ENCODE measurements around the gene TOX2.
A peak's percentile ranks its signal among the peaks of the same experiment; 100 is the strongest.

TOX2 gene, protein sequence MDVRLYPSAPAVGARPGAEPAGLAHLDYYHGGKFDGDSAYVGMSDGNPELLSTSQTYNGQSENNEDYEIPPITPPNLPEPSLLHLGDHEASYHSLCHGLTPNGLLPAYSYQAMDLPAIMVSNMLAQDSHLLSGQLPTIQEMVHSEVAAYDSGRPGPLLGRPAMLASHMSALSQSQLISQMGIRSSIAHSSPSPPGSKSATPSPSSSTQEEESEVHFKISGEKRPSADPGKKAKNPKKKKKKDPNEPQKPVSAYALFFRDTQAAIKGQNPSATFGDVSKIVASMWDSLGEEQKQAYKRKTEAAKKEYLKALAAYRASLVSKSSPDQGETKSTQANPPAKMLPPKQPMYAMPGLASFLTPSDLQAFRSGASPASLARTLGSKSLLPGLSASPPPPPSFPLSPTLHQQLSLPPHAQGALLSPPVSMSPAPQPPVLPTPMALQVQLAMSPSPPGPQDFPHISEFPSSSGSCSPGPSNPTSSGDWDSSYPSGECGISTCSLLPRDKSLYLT

DNA sequence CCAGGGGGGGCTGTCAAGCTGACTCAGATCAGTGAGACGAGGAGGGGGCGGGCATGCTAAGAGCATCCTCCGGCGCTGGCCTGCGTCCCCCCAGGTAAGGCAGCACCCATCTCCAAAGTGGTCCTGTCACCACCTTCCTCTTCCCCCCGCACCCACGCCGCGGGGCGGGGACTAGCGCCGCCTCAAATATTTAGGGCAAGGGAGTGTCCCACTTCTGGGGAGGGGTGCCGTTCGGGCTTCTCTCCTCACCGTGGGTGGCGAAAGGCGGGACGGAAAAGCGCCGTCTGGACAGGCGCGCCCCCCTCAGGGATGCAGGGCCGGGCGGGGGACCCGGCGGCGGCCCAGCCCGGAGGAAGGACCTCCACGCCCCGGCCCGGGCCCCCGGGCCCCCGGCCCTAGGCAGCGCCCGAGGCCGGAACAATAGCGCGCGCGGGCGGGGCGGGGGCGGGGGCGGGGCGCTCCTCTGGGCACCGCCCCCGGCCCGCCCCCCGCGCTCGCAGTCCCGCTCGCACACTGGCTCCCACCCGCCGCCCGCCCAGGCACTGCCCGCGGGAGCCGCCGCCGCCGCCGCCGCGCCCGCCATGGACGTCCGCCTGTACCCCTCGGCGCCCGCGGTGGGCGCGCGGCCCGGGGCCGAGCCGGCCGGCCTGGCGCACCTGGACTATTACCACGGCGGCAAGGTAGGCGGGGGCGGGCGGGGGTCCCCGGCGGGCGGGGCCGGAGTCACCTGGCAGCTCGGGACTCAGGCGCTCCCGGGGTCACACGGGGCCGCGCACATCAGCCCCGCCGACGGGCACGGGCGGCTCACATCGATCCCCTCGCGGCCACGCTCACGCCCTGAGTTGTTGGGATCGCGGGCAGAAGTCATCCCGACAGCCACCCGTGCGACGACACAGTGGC lies at the start of gene TOX2:
Gene TOX2 (plus strand): TSS at position 542 of the 900 bp plus-strand sequence. CDS start 40 bp downstream, at position 582.
- DNase-seq: peak; percentile 47

DNA sequence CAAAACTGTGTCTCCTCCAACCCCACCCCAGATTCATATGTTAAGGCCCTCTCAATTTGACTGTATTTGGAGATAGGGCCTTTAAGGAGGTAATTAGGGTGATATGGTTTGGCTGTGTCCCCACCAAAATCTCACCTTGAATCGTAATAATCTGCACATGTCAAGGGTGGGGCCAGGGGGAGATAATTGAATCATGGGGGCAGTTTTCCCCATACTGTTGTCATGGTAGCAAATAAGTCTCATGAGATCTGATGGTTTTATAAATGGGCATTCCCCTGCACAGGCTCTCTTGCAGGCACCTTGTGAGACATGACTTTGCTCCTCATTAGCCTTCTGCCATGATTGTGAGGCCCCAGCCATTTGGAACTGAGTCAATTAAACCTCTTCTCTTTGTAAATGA lies 46.6 kb upstream of the TOX2 start:
- no peak for DNase-seq

DNA sequence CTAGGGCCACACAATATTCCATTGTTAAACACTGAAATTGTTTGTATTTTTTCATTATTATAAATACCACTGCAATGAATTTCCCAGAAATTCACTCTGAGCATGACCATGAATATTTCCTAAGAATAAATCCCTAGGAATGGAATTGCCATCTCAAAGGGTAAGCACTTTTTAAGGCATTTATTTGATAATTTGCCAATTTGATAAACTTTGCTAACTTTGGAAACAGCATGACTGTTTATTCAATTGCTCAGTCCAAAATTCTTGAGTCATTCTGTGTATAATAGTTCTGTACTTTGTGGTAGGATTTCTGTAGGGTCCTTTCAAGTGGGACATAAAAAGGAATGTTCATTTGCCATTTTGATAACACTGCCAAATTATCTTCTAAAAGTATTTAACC lies 44.2 kb upstream of the TOX2 start:
- DNase-seq: no peak

DNA sequence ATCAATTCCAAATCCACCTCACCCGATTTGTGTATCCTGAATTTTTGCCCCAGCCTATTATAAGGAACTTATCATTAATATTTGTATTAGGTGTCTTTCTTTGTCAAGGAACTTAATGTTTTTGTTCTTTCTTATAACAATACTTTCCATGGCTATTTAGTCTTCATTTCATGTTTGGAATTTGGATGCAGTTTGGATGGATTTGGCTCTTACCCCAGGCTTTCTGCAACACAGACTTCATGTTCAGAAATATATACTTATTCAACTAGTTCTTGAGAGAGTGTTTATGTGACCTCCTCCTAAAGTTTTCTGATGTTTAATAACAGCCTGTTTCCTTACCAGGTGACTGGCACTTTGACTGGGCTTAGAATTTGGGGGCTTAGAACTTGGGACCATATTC lies 35.9 kb upstream of the TOX2 start:
- no peak for DNase-seq

DNA sequence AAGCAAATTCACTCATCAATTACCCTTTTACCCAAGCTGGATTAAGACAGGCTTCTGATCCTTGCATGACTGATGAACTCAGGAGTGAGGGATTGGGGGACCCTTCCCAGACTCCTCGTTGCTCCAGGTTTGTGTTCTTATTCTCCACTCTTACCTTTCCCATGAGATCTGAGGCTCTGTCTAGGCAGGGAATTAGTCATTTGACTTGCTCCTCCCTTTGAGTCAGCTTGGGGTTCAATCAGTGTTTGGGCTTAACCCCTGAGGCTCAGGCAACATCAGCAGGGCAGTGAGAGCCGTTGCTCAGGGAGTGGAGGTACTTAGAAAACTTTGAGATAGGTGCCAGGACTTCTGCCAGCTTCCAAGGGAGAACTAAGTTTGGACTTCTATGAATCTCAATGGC lies 20.7 kb upstream of the TOX2 start:
- no peak for DNase-seq

DNA sequence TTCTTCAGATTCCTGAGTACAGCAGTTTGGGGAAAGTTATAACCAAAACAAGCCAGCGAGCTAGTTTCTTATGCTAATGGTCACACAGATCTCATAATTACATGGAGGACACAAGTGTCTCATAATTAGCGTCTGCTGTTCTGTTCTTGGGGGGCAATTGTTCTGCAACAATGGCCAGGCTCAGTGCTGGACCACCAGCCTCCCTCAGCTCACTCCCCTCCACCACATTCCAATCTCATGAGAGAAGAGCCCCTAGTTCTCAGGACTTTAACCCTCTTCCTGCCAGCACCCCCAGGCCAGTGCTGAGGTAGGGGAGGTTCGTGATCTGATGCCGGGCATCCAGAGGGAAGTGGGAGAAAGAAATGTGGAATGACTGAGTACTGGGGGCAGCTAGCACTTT lies 20.2 kb upstream of the TOX2 start:
- no peak for DNase-seq

DNA sequence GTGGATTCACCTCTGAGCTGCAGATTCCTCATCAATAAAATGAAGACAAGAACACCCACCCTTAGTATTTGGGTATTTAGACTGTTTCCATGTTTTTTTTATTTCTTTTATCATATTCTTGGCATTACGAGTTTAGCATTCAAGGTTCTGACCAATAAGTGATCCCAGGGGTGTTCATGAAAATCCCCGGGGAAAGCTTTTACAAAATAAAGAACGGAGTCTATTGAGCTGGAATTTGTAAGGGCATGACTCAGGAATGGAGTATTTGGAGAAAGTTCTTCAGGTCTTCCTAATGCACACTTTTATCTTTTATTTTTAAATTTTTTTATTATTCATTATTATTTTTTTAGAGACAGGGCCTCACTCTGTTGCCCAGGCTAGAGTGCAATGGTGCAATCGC lies 19.4 kb upstream of the TOX2 start:
- DNase-seq: no peak

DNA sequence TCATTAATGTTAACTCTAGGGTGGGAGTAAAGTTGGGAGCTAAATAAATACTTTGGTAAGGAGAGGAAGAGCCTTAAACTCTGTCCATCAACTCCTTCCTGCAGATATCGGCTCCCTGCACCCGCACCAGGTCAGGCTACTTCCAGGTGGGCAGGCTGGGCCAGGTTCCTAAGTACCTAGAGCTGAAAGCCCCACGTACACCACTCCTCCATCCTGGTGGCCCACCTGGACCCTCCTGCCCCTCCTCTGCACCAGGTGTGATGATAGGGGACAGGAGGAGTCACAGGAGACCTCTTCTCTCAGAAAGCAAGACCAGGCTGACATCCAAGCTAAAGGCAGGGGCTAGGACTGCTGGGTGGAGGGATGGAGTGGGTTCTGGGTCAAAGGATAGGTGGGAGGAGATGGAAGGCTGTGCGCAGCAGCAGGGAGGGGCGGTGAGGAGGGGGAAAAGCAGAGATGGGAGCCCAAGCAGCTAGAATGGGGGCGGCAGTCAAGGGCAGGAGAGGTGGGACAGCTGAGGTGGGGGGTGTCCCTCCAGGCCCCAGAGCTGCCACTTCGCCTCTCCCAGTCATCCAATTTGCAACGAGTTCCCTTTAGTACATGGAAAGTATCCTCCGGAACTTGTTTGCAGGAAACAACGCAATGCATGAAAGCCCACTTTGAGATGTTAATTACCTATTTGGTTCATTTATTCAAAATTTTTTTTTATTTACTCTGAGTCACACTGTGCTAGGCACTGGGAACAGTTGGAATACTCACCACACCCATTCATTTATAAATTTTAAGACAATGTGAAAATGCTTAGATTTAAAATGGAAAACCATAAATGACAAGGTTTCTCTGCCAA lies 15.2 kb upstream of the TOX2 start:
- DNase-seq: no peak

DNA sequence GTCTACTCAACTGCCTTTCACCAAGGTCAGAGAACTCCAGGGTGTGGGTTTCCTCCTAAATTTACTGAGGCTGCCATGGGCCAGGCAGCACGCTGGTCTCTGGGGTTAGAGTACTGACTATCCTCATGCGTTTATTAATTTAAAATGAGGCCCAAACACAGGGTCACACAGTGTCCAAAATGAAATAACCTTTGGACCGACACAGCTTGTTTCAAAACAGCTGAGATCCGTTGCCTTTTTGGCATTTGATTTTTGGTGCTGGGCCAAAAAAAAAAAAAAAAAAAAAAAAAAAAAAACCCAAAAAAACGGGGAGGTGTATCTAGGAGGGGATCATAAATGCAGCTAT lies 14.6 kb upstream of the TOX2 start:
- DNase-seq: no peak

DNA sequence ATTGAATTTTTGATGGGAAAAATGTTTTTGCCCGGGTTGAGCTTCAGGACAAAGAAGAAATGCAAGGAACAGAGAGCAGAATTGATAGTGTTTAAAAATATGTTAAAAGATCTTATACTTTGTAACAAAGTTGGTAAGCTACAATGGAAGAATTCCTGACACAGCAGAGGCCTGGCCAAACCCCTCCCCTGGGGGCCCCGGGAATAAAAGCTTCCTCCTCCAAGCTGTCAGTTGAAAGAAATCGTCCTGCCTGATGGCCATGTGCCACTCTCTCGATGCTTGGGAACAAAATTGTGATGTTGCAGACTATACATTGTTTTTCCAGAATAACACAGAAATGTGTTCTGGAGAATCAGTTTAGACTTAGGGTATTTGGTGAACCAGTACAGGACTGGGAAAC lies 14.2 kb upstream of the TOX2 start:
- no peak for DNase-seq

DNA sequence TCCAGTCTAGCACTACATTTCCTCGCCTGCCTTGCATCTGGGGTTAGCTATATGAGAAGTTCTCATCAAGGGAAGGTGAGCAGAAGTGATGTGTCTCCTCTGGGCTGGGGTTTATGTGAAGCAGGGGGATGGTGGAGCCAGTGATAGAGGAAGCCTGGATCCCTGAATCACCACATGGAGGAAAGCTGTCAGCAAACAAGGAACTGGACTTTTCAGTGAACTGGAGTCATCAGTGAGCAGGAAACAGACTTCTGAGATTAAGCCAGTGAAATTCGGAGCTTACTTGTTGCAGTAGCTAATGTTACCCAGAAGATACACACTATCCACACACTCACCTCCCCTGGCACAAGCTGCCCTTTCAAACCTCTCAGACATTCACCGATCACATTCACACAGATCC lies 13.4 kb upstream of the TOX2 start:
- no peak for DNase-seq

DNA sequence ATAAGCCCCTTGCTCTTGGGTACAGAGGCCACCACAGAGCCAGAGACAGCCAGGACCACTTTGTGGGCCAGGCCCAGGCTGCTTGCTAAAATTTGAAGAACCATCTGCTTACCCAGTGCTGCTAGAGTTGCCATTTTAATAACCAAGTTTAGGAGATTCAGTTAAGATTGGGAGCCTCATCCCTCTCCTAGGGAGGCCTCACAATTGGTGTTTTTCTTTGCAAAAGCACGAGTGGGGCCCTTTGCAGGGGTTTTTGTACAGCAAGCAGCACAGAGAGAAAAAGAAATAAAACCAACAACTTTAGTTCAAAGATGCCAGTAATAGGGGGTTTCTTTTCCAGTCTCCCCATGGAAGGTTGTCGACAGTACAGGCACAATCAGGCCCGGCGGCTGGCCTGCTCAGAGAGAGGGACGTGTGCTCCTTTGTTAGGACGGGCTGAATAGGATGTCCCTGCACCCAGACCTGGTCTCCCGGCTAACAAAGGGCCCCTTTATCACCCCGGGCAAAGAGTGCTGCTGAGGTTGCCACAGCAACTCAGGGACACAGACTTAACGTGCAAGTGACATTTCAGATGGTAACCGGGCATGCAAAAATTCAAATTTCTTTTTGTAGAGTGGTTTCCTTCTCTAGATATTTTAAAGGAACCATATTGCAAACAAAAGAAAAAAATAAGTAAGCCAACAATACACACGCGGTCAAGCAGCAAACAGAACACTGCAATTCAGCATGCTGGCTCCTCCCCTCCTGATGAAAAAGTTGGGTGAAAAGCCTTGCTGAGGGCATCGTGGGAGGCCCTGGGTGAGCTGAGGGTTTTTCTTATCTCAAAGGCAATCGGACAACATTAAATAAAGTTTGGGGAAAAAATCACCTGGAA lies 10.5 kb upstream of the TOX2 start:
- DNase-seq: no peak

DNA sequence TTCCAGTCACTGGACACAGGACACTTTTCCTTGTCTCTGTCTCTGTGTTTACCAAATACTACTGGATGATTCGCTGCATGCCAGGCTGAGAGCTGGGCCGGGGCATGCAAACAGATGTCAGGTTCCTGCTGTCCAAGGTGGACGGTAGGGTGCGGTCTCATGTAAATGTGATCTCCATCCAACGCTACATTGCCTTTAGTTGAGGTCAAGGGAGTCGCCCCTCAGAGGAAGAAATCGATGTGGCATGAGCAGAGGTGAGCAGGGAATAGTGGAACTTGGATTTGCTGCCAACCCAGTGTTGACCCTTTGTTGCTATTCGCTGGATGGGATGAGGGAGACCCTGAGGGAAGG lies 9.8 kb upstream of the TOX2 start:
- DNase-seq: no peak

DNA sequence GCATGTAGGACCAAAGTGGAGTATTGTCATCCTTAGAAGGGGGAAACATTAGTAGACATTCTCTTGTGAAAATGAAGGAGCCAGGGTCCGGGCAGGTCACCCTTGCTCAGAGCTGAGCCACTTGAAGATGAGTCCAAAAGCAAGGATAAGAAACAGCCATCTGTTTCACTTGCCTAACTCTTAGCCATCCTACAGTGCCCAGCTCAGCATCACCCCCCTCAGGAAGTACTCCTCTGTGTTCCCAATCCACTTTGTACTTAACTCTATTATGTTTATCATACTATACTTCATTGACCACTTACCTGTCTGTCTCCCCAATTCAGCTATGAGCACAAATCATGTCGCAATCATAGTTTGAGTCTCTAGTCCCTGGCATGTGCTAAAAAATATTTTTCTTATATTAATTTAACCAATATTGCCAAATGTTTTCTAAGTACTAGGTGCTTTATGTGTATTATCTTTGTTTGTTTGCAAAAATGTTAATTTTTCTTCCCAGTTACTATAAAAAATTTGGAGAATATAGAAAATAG lies 8.1 kb upstream of the TOX2 start:
- no peak for DNase-seq

DNA sequence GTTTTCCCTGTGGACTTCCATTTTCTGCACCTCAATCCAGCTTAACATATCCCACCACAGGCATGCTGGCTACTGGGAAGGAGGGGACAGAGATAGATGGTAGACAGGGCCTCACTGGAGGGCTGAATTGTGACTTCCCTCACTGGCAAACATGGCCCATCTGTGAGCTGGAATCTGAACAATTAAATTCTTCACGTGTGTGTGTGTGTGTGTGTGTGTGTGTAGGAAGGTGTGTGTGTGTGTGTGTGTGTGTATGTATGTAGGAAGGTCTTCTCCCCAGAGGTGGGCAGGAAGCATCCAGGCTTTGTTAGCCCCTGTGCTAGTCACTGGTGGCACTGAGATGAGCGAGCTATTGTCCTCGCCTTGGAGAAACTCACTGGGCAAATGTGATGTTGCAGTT lies 5.4 kb upstream of the TOX2 start:
- DNase-seq: no peak

DNA sequence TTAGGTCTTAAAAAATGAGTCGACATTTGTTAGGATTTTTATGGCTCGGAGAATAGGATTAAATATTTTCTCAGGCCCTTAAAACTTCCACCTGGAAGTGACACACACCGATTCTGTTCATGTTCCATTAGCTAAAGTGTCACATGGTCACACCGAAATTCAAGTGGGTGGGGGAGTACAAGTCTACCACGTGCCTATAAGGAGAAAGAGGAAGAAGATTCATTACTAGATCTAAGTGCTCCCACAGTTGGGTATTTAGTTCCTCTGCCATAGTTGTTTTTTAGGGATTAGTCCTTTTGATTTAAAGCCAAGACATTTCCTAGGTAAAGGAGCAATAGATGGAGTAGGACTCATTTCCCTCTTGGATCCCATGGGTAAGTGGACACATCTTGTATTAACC lies 4.9 kb upstream of the TOX2 start:
- no peak for DNase-seq

DNA sequence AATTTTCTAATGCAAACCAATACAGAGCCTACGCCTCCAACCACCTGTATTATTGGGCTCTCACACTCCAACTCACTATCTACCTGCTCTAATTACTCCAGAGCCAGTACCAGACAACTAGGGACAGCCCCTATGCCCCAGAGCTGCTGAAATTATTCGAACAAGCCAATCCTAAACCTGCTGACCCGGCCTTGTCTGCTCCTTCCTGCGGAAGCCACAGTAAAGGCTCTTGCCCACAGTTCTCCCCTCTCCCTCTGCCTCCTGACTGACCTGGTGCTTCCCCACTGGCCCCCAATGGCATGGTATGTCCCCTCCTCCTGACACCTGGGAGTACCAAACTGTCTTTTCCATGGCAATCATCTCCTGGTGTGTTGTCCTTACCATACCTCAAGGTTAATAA lies 4.1 kb upstream of the TOX2 start:
- DNase-seq: no peak

DNA sequence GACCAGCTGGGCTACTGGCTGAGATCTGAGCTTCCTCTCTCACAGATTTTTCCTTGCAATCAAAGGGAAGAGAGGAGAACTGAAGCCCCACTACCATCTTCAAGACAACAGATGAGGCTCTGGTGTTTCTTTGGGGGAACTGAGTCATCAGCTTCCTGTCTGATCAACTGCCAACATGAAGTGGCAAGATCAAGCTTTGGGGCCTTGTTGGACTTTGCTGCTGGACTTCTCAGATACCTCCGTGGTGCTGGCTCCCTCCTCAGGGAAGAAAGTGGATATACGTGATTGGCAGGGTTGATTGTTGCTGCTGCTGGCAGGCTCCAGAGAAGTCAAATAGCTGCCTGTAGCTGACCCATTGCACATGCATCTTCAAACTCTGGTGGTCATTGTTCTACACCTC lies 3.6 kb upstream of the TOX2 start:
- no peak for DNase-seq

DNA sequence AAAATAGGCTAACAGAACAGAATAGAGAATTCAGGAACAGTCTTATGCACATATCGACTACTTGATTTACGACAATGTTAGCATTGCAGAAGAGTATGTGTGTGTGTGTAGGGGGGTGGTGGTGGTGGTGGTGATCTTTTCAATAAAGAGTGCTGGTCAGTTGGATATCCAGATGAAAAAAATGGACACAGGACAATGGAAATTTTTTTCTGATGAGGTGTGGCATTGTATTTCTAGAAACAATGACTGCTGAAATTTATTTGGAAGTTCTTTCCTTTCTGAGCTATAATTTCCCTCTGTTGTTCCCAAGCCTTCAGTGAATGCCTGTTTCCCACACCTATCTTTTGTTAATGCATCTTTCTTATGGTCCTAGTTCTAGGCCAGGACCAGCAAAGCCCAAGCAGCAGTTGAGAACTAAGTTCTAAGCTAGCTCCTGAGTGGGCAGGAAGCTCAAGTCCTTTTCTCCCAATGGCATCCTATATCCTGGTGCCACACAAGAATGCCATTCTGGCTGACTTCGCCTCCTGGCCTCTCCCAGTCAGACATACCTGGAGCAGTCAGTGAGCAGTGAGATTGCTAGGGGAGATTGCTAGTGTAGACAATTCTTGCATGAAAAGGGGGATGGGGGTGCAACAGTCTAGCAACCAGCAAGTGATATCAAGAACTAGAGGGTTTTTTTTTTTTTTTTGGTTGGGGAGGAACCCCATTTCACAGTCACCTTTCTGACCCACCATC lies 1.2 kb upstream of the TOX2 start:
- DNase-seq: no peak

DNA sequence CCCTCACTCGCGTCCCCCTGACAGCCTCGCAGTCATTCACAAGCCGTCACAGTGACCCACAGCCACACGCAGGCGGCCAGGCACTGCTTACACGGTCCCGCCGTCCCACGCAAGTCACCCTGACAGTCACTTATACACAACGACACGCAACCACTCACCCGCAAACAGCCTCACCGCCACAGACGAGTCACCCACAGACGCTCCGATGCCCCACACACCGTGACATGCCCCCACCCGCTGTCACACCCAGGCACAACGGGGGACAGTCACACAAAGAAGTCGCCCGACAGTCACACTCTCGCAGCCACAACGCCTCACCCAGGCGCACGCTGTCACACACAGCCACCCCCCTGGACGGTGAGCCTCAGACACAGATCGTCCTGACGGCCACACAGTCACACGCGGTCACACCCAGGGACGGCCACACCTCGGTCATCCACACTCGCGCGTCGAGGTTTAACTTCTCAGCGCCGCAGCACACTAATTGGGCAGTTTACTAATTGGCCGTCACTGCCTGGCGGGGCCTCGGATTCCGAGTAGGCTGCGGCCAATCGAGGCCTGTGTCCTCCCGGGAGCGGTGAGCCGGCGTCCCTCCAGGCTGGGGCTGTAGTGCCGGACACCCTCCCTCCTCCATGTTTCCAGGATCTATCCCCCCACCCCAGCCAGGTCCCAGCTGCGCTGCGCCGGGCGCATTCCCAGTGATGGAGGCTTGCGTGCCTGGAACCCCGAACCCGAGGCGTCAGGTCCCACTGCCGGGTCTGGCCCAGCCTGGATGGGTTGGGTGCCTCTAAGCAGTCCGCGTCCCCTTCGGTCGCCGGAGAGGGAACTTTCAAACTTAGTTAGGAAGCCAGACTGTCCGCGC lies 790 bp downstream of the TOX2 start:
- peak; percentile 49 for DNase-seq

All from stimulated activated CD8-positive, alpha-beta memory T cell treated with anti-CD3 and anti-CD28 coated beads, Interleukin-4, amount 100 ng/mL, for 48 hours (primary cell).